GM18870 (cell line): ENCODE results near the gene PTPN2.
"Not testable (repeated sequence)": the region's sequence is repeated elsewhere in the genome, so short reads cannot be mapped to it uniquely, and the experiment has no call there.

Source experiments
- ATAC-seq: cut with Tn5 transposase; IDR thresholded peaks from one replicate; pipeline ENCODE4 v1.9.1; 2021; ENCODE audit warnings: moderate library complexity; ENCODE audit not compliant: unreplicated experiment

Gene PTPN2

GRCh38 chr18:12895014-12895413, 11.0 kb upstream of the PTPN2 start:
- no peak for ATAC-seq

- ATAC-seq: no peak
Measured at GRCh38 chr18:12891561-12891960, 7.5 kb upstream of the PTPN2 start.

- ATAC-seq: no peak
Measured at GRCh38 chr18:12890964-12891363, 6.9 kb upstream of the PTPN2 start.

GRCh38 chr18:12886498-12887126, 2.6 kb upstream of the PTPN2 start:
- no peak for ATAC-seq

GRCh38 chr18:12885500-12885899, 1.5 kb upstream of the PTPN2 start:
- ATAC-seq: no peak

GRCh38 chr18:12884406-12885323, 628 bp upstream of the PTPN2 start:
- no peak for ATAC-seq

- no peak for ATAC-seq
Measured at GRCh38 chr18:12883372-12883683, 709 bp downstream of the PTPN2 start.

GRCh38 chr18:12882453-12883371, 1.3 kb downstream of the PTPN2 start:
- ATAC-seq: no peak

GRCh38 chr18:12880541-12880910, 3.5 kb downstream of the PTPN2 start:
- ATAC-seq: no peak

- no peak for ATAC-seq
Measured at GRCh38 chr18:12879840-12880540, 4.0 kb downstream of the PTPN2 start.

- not testable (repeated sequence) for ATAC-seq
Measured at GRCh38 chr18:12874992-12875391, 9.0 kb downstream of the PTPN2 start.

- not testable (repeated sequence) for ATAC-seq
Measured at GRCh38 chr18:12873961-12874567, 10.0 kb downstream of the PTPN2 start.

GRCh38 chr18:12872408-12872807, 11.6 kb downstream of the PTPN2 start:
- ATAC-seq: no peak

GRCh38 chr18:12868576-12868975, 15.5 kb downstream of the PTPN2 start:
- no peak for ATAC-seq

- ATAC-seq: no peak
Measured at GRCh38 chr18:12867441-12868123, 16.5 kb downstream of the PTPN2 start.

- ATAC-seq: no peak
Measured at GRCh38 chr18:12863687-12864216, 20.3 kb downstream of the PTPN2 start.

- no peak for ATAC-seq
Measured at GRCh38 chr18:12862874-12863482, 21.1 kb downstream of the PTPN2 start.

GRCh38 chr18:12862467-12862866, 21.6 kb downstream of the PTPN2 start:
- no peak for ATAC-seq

- ATAC-seq: no peak
Measured at GRCh38 chr18:12861637-12862036, 22.4 kb downstream of the PTPN2 start.
